Body of pancreas (tissue), 4 donors: ENCODE data around the gene BANP.
"Not testable (repeated sequence)": the region's sequence is repeated elsewhere in the genome, so short reads cannot be mapped to it uniquely, and the experiment has no call there.

ENCODE experiments used
- POLR2A ChIP-seq, 3 donors: fragments of 450-650 bp; IDR thresholded peaks; one replicate each; pipeline ENCODE4 v1.6.1; 2016; ENCODE audit warnings: antibody characterized with exemption in 3 of 3, mild to moderate bottlenecking in 2 of 3
- TF ChIP-seq, protein P1 (sequence below), 7 experiments: fragments of 450-650 bp in 4 of 7; fragments of 200-600 bp in 3 of 7; sonication (generic) in 3 of 7; IDR thresholded peaks; one replicate each; pipeline ENCODE4 v1.5.1; 2016 to 2019; ENCODE audit warnings: antibody characterized with exemption in 7 of 7

GRCh38 chr16:87934752-87935425, 16.3 kb upstream of the BANP start:
- TF ChIP-seq, protein P1, sequence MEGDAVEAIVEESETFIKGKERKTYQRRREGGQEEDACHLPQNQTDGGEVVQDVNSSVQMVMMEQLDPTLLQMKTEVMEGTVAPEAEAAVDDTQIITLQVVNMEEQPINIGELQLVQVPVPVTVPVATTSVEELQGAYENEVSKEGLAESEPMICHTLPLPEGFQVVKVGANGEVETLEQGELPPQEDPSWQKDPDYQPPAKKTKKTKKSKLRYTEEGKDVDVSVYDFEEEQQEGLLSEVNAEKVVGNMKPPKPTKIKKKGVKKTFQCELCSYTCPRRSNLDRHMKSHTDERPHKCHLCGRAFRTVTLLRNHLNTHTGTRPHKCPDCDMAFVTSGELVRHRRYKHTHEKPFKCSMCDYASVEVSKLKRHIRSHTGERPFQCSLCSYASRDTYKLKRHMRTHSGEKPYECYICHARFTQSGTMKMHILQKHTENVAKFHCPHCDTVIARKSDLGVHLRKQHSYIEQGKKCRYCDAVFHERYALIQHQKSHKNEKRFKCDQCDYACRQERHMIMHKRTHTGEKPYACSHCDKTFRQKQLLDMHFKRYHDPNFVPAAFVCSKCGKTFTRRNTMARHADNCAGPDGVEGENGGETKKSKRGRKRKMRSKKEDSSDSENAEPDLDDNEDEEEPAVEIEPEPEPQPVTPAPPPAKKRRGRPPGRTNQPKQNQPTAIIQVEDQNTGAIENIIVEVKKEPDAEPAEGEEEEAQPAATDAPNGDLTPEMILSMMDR (IDR thresholded peaks at IDR 0.05) = not testable (repeated sequence)
- TF ChIP-seq POLR2A (IDR thresholded peaks at IDR 0.05) = not testable (repeated sequence)
